ENCODE data around the gene NPR2. TPM values are rescaled to one million over a fixed set of nuclear protein-coding genes. Genes with fewer than 3 reads are reported as not detected.

NPR2 gene
- total and polyA plus RNA-seq, 7 experiments from 2014 or later = 1.0 to 22.2 (median 3.9) TPM

DNA sequence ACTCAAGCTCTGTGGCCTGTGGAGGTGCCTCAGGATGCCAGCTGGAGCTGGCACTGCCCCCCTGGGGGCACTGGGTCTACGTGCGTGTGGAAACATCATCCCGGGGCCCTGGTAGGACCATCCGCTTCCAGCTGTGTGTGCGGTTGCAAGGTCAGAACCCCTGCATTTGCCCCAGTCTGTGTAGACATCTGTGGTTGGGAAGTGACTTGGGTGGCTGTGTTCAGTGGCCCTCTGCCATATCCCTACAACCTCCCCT, 50.2 kb downstream of the NPR2 start:
- POLR2A ChIA-PET = no interaction called here

GRCh38 chr9:35842020-35842745, 50.8 kb downstream of the NPR2 start:
- no peak overlapping the region for H3K4me3 Mint-ChIP-seq
- Histone ChIP-seq H3K36me3 (ENCODE audit: control insufficient read depth in 2 of 3, insufficient read depth in 3 of 3, low read length in 3 of 3) (peaks cover 0 to 5% (median 0%) of the 10 kb centered on the region in 3 experiments), H3K27me3 (ENCODE audit: control insufficient read depth in 2 of 2, insufficient read depth in 2 of 2, low read length in 2 of 2) (no peaks in the 10 kb centered on the region), H3K4me1 (ENCODE audit: control insufficient read depth in 2 of 2, insufficient read depth in 2 of 2, low read length in 2 of 2) (peaks cover 0 to 19% of the 10 kb centered on the region in 2 donors), H3K4me3 (ENCODE audit: low read length) (no peak overlapping the region), H3K9me3 (ENCODE audit: control insufficient read depth in 2 of 3, low read length in 3 of 3) (no peaks in the 10 kb centered on the region), H3K27ac (ENCODE audit: low read depth, low read length) (no peak overlapping the region)
- H3K27ac Mint-ChIP-seq = no peak overlapping the region
- DNase-seq = no peak
- intact Hi-C loops (cut with micrococcal nuclease) = no loop called here
- ATAC-seq = no peak
- CTCF ChIA-PET = interaction anchor here (1.0 kb wide), 1 partner anchor 166 kb away, joined by 4 read pairs; no protein-coding TSS in a partner anchor
- H3K36me3 Mint-ChIP-seq = peaks cover 0 to under 1% (median 0%) of the 10 kb centered on the region in 5 donors
- H3K9me3 Mint-ChIP-seq = no peaks in the 10 kb centered on the region
- POLR2A ChIA-PET = interaction anchor here (0.9 kb wide), 1 partner anchor 13 kb away, joined by 3 read pairs; the partner anchor contains the start of genes FAM221B and TMEM8B
- no peaks in the 10 kb centered on the region for H3K27me3 Mint-ChIP-seq
- peaks cover 16 to 34% (median 24%) of the 10 kb centered on the region in 7 donors for H3K4me1 Mint-ChIP-seq

More for the DNA sequence above, 50.2 kb downstream of the NPR2 start:
- H3K4me1 ChIP-seq (ENCODE audit: control insufficient read depth in 2 of 2, insufficient read depth in 2 of 2, low read length in 2 of 2) = peaks cover 0 to 19% of the 10 kb centered on the region in 2 donors
- H3K9me3 ChIP-seq (ENCODE audit: control insufficient read depth in 2 of 3, low read length in 3 of 3) = no peaks in the 10 kb centered on the region
- H3K27ac Mint-ChIP-seq = no peak overlapping the region
- H3K4me3 ChIP-seq (ENCODE audit: low read length) = no peak overlapping the region
- no peak overlapping the region for H3K4me3 Mint-ChIP-seq
- no peaks in the 10 kb centered on the region for H3K27me3 ChIP-seq (ENCODE audit: control insufficient read depth in 2 of 2, insufficient read depth in 2 of 2, low read length in 2 of 2)
- no peaks in the 10 kb centered on the region for H3K36me3 ChIP-seq (ENCODE audit: control insufficient read depth in 2 of 3, insufficient read depth in 3 of 3, low read length in 3 of 3)
- no peak for ATAC-seq
- CTCF ChIA-PET = interaction anchor here (1.0 kb wide), 1 partner anchor 165 kb away, joined by 4 read pairs; no protein-coding TSS in a partner anchor
- DNase-seq = no peak
- intact Hi-C loops (cut with micrococcal nuclease) = no loop called here
- H3K36me3 Mint-ChIP-seq = no peaks in the 10 kb centered on the region
- no peaks in the 10 kb centered on the region for H3K9me3 Mint-ChIP-seq
- peaks cover 15 to 34% (median 19%) of the 10 kb centered on the region in 7 donors for H3K4me1 Mint-ChIP-seq
- no peaks in the 10 kb centered on the region for H3K27me3 Mint-ChIP-seq
- H3K27ac ChIP-seq (ENCODE audit: low read depth, low read length) = no peak overlapping the region

DNA sequence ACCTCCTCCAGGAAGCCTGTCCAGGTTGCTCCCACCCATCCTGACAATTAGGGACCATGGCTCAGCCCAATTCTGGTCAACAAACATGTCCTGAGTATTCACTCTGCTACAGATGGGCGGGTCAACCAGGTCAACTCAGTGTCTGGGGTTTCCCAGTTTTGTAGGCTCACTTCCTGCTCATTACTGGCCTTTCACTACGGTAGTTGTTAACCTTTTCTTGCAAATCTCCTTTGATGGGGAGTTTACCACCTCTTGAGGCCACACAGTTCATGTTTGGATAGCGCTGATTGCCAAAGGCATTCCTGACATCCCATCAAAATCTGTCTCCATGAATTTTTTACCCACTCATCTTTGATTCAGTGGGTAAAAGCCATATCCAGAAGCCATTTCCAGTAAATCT, 51.4 kb downstream of the NPR2 start:
- Mint-ChIP-seq H3K36me3 (peaks cover 0 to 7% (median under 1%) of the 10 kb centered on the region in 5 donors), H3K9me3 (no peaks in the 10 kb centered on the region), H3K4me1 (peaks cover 16 to 34% (median 26%) of the 10 kb centered on the region in 7 donors), H3K27ac (no peak overlapping the region), H3K27me3 (no peaks in the 10 kb centered on the region), H3K4me3 (no peak overlapping the region)
- no peak overlapping the region for H3K27ac ChIP-seq (ENCODE audit: low read depth, low read length)
- DNase-seq (no peak), ATAC-seq (peak; percentile 51)
- POLR2A ChIA-PET = interaction anchor here (0.9 kb wide), 1 partner anchor 14 kb away, joined by 3 read pairs; the partner anchor contains the start of genes FAM221B and TMEM8B
- no peaks in the 10 kb centered on the region for H3K27me3 ChIP-seq (ENCODE audit: control insufficient read depth in 2 of 2, insufficient read depth in 2 of 2, low read length in 2 of 2)
- H3K4me1 ChIP-seq (ENCODE audit: control insufficient read depth in 2 of 2, insufficient read depth in 2 of 2, low read length in 2 of 2) = peaks cover 0 to 19% of the 10 kb centered on the region in 2 donors
- intact Hi-C loops (cut with micrococcal nuclease) = no loop called here
- CTCF ChIA-PET = no interaction called here
- no peak overlapping the region for H3K4me3 ChIP-seq (ENCODE audit: low read length)
- H3K9me3 ChIP-seq (ENCODE audit: control insufficient read depth in 2 of 3, low read length in 3 of 3) = no peaks in the 10 kb centered on the region
- peaks cover 0 to 8% (median 0%) of the 10 kb centered on the region in 3 experiments for H3K36me3 ChIP-seq (ENCODE audit: control insufficient read depth in 2 of 3, insufficient read depth in 3 of 3, low read length in 3 of 3)

DNA sequence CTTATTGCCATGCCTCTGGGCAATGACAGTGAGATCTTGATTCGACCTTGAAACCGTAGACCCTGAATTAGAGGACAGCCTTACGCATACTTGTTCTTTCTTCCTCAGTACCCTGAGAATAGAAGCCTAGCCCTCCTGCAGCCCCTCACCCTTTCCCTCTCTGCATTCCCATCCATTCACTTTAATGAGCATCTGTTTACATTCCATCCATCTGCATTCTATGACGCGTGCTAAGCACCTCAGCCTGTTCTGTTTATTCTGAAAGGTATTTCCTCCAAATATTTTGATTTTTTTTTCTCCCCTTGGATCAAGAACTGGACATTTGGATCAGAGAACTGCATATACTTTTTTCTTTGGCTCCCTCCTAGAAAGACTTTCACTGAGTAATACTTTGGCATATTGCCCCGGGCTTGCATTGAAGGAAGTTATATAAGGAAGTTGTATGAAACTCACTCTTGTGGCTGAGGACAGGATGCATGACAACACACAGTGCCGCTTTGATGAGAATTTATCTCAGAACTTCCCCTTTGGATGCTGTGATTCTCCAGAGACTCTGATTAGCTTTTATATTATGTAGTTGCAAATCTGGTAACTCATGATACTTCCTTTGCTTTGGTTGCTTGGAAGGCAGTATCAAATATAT, 53.4 kb downstream of the NPR2 start:
- no peaks in the 10 kb centered on the region for H3K27me3 ChIP-seq (ENCODE audit: control insufficient read depth in 2 of 2, insufficient read depth in 2 of 2, low read length in 2 of 2)
- Mint-ChIP-seq H3K9me3 (no peaks in the 10 kb centered on the region), H3K36me3 (peaks cover 0 to 21% (median 6%) of the 10 kb centered on the region in 5 donors), H3K4me3 (peak overlapping the region in 7 of 10 donors; percentile 4 to 56 (median 21)), H3K4me1 (peaks cover 14 to 30% (median 26%) of the 10 kb centered on the region in 7 donors), H3K27me3 (no peaks in the 10 kb centered on the region), H3K27ac (peak overlapping the region in 6 of 9 donors; percentile 30 to 77 (median 58))
- ChIA-PET CTCF (no interaction called here), POLR2A (interaction anchor here (0.5 to 1.9 kb wide), 3 partner anchors 20 to 42 kb away, joined by 3 to 5 read pairs (median 3); partner anchors contain the start of gene HINT2)
- H3K9me3 ChIP-seq (ENCODE audit: control insufficient read depth in 2 of 3, low read length in 3 of 3) = no peaks in the 10 kb centered on the region
- no peak overlapping the region for H3K27ac ChIP-seq (ENCODE audit: low read depth, low read length)
- intact Hi-C loops (cut with micrococcal nuclease) = loop anchor here in 1 of 2 donors (1.0 kb wide), 2 partner anchors 15 to 29 kb away; partner anchors contain the start of genes HINT2 and TMEM8B
- DNase-seq (peak in 7 of 9 donors; percentile 60 to 81 (median 77)), ATAC-seq (peak; percentile 90)
- peaks cover 0 to 8% (median 0%) of the 10 kb centered on the region in 3 experiments for H3K36me3 ChIP-seq (ENCODE audit: control insufficient read depth in 2 of 3, insufficient read depth in 3 of 3, low read length in 3 of 3)
- H3K4me1 ChIP-seq (ENCODE audit: control insufficient read depth in 2 of 2, insufficient read depth in 2 of 2, low read length in 2 of 2) = peaks cover 0 to 19% of the 10 kb centered on the region in 2 donors
- H3K4me3 ChIP-seq (ENCODE audit: low read length) = no peak overlapping the region

DNA sequence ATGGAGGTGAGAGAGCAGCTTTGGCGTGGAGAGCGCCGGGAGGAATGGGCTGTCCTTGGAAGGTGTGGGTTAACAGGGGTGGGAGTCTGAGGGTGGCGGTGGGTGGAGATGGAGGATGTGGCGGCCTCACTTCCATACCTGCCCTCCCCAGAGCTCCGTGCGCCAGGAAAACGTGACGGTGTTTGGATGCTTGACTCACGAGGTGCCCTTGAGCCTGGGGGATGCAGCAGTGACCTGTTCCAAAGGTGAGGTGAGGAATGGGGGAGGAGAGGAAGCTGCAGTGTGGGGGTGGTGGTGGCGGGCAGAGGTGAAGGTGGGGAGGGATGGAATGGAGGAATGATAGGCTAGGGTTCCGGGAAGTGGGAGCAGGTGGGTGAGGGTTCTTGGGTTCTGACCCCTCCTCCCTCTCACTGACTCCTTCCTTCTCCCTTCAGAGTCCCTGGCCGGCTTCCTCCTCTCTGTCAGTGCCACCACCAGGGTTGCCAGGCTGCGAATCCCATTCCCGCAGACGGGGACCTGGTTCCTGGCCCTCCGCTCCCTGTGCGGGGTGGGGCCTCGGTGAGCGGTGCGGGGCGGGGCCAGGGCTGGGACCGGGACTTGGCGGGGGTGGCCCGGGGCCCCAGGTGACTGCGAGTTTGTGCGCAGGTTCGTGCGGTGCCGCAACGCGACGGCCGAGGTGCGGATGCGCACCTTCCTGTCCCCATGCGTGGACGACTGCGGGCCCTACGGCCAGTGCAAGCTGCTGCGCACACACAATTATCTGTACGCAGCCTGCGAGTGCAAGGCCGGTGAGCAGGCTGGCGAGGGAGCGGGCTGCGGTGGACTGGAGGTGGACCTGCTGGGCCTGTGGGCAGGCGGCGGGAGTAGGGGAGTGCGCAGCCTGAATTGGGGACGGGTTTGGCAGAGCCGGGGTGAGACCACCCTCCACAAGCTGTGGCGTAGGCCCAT, 54.7 kb downstream of the NPR2 start:
- Mint-ChIP-seq H3K4me1 (peaks cover 14 to 29% (median 26%) of the 10 kb centered on the region in 7 donors), H3K27ac (peak overlapping the region in 8 of 9 donors; percentile 16 to 84 (median 64)), H3K9me3 (no peaks in the 10 kb centered on the region), H3K4me3 (peak overlapping the region in 8 of 10 donors; percentile 15 to 62 (median 35)), H3K27me3 (peaks cover 0 to 4% (median 0%) of the 10 kb centered on the region in 5 donors), H3K36me3 (peaks cover 0 to 27% (median 6%) of the 10 kb centered on the region in 5 donors)
- Histone ChIP-seq H3K27ac (ENCODE audit: low read depth, low read length) (no peak overlapping the region), H3K27me3 (ENCODE audit: control insufficient read depth in 2 of 2, insufficient read depth in 2 of 2, low read length in 2 of 2) (no peaks in the 10 kb centered on the region), H3K36me3 (ENCODE audit: control insufficient read depth in 2 of 3, insufficient read depth in 3 of 3, low read length in 3 of 3) (peaks cover 0 to 8% (median 0%) of the 10 kb centered on the region in 3 experiments), H3K4me1 (ENCODE audit: control insufficient read depth in 2 of 2, insufficient read depth in 2 of 2, low read length in 2 of 2) (peaks cover 0 to 19% of the 10 kb centered on the region in 2 donors), H3K4me3 (ENCODE audit: low read length) (no peak overlapping the region), H3K9me3 (ENCODE audit: control insufficient read depth in 2 of 3, low read length in 3 of 3) (no peaks in the 10 kb centered on the region)
- no peak for DNase-seq
- ATAC-seq = no peak
- ChIA-PET POLR2A (interaction anchor here (1.0 to 1.9 kb wide), 2 partner anchors 32 to 86 kb away, joined by 3 to 5 read pairs; partner anchors contain the start of gene HINT2), CTCF (interaction anchor here (1.0 kb wide), 1 partner anchor 36 kb away, joined by 4 read pairs; no protein-coding TSS in a partner anchor)
- intact Hi-C loops (cut with micrococcal nuclease) = loop anchor here in 1 of 2 donors (1.0 kb wide), 2 partner anchors 17 to 31 kb away; partner anchors contain the start of genes HINT2 and TMEM8B
